ENCODE results near the gene GNAZ.

The GNAZ gene

GRCh38 chr22:23033116-23033905 is 37.0 kb upstream of the GNAZ start:
- Histone ChIP-seq H3K9ac (ENCODE audit: low read length) (no peak overlapping the region), H3K9me3 (ENCODE audit: control insufficient read depth, low read length) (no peaks in the 10 kb centered on the region), H3K27me3 (replicated peaks; ENCODE audit: control insufficient read depth, insufficient read depth, low read length) (peaks cover 13% of the 10 kb centered on the region), H3K36me3 (ENCODE audit: control insufficient read depth, insufficient read depth, low read length, severe bottlenecking) (no peaks in the 10 kb centered on the region), H3K4me1 (ENCODE audit: control insufficient read depth, insufficient read depth, low read length) (no peaks in the 10 kb centered on the region), H3K4me3 (ENCODE audit: low read length) (no peak overlapping the region)
- no peak for DNase-seq (ENCODE audit: low read depth)

GRCh38 chr22:23034621-23035556 is 35.4 kb upstream of the GNAZ start:
- H3K9ac ChIP-seq (ENCODE audit: low read length) = no peak overlapping the region
- no peak for DNase-seq (ENCODE audit: low read depth)
- H3K9me3 ChIP-seq (ENCODE audit: control insufficient read depth, low read length) = no peaks in the 10 kb centered on the region
- H3K27me3 ChIP-seq (replicated peaks; ENCODE audit: control insufficient read depth, insufficient read depth, low read length) = peaks cover 17% of the 10 kb centered on the region
- no peaks in the 10 kb centered on the region for H3K4me1 ChIP-seq (ENCODE audit: control insufficient read depth, insufficient read depth, low read length)
- H3K4me3 ChIP-seq (ENCODE audit: low read length) = no peak overlapping the region
- no peaks in the 10 kb centered on the region for H3K36me3 ChIP-seq (ENCODE audit: control insufficient read depth, insufficient read depth, low read length, severe bottlenecking)

- DNase-seq (ENCODE audit: low read depth) = no peak
- no peaks in the 10 kb centered on the region for H3K4me1 ChIP-seq (ENCODE audit: control insufficient read depth, insufficient read depth, low read length)
- no peaks in the 10 kb centered on the region for H3K9me3 ChIP-seq (ENCODE audit: control insufficient read depth, low read length)
- H3K4me3 ChIP-seq (ENCODE audit: low read length) = no peak overlapping the region
- H3K36me3 ChIP-seq (ENCODE audit: control insufficient read depth, insufficient read depth, low read length, severe bottlenecking) = no peaks in the 10 kb centered on the region
- peaks cover 17% of the 10 kb centered on the region for H3K27me3 ChIP-seq (replicated peaks; ENCODE audit: control insufficient read depth, insufficient read depth, low read length)
- H3K9ac ChIP-seq (ENCODE audit: low read length) = no peak overlapping the region
Observed at GRCh38 chr22:23035557-23036277, 34.6 kb upstream of the GNAZ start.

- no peak overlapping the region for H3K9ac ChIP-seq (ENCODE audit: low read length)
- peak; percentile 23 for DNase-seq (ENCODE audit: low read depth)
- no peaks in the 10 kb centered on the region for H3K4me1 ChIP-seq (ENCODE audit: control insufficient read depth, insufficient read depth, low read length)
- H3K36me3 ChIP-seq (ENCODE audit: control insufficient read depth, insufficient read depth, low read length, severe bottlenecking) = no peaks in the 10 kb centered on the region
- no peaks in the 10 kb centered on the region for H3K9me3 ChIP-seq (ENCODE audit: control insufficient read depth, low read length)
- H3K27me3 ChIP-seq (replicated peaks; ENCODE audit: control insufficient read depth, insufficient read depth, low read length) = peaks cover 17% of the 10 kb centered on the region
- H3K4me3 ChIP-seq (ENCODE audit: low read length) = no peak overlapping the region
Observed at GRCh38 chr22:23036684-23037428, 33.5 kb upstream of the GNAZ start.

- Histone ChIP-seq H3K4me1 (ENCODE audit: control insufficient read depth, insufficient read depth, low read length) (no peaks in the 10 kb centered on the region), H3K9ac (ENCODE audit: low read length) (no peak overlapping the region), H3K36me3 (ENCODE audit: control insufficient read depth, insufficient read depth, low read length, severe bottlenecking) (no peaks in the 10 kb centered on the region), H3K4me3 (ENCODE audit: low read length) (no peak overlapping the region), H3K9me3 (ENCODE audit: control insufficient read depth, low read length) (no peaks in the 10 kb centered on the region), H3K27me3 (replicated peaks; ENCODE audit: control insufficient read depth, insufficient read depth, low read length) (peaks cover 18% of the 10 kb centered on the region)
- no peak for DNase-seq (ENCODE audit: low read depth)
Observed at GRCh38 chr22:23037429-23038333, 32.6 kb upstream of the GNAZ start.

- H3K9me3 ChIP-seq (ENCODE audit: control insufficient read depth, low read length) = no peaks in the 10 kb centered on the region
- no peaks in the 10 kb centered on the region for H3K36me3 ChIP-seq (ENCODE audit: control insufficient read depth, insufficient read depth, low read length, severe bottlenecking)
- no peak overlapping the region for H3K4me3 ChIP-seq (ENCODE audit: low read length)
- DNase-seq (ENCODE audit: low read depth) = no peak
- H3K4me1 ChIP-seq (ENCODE audit: control insufficient read depth, insufficient read depth, low read length) = no peaks in the 10 kb centered on the region
- H3K27me3 ChIP-seq (replicated peaks; ENCODE audit: control insufficient read depth, insufficient read depth, low read length) = peaks cover 20% of the 10 kb centered on the region
- H3K9ac ChIP-seq (ENCODE audit: low read length) = no peak overlapping the region
Observed at GRCh38 chr22:23038334-23038642, 32.0 kb upstream of the GNAZ start.

- H3K9me3 ChIP-seq (ENCODE audit: control insufficient read depth, low read length) = no peaks in the 10 kb centered on the region
- H3K36me3 ChIP-seq (ENCODE audit: control insufficient read depth, insufficient read depth, low read length, severe bottlenecking) = no peaks in the 10 kb centered on the region
- no peaks in the 10 kb centered on the region for H3K4me1 ChIP-seq (ENCODE audit: control insufficient read depth, insufficient read depth, low read length)
- H3K4me3 ChIP-seq (ENCODE audit: low read length) = no peak overlapping the region
- no peak for DNase-seq (ENCODE audit: low read depth)
- H3K27me3 ChIP-seq (replicated peaks; ENCODE audit: control insufficient read depth, insufficient read depth, low read length) = peaks cover 20% of the 10 kb centered on the region
- no peak overlapping the region for H3K9ac ChIP-seq (ENCODE audit: low read length)
Observed at GRCh38 chr22:23038902-23039301, 31.4 kb upstream of the GNAZ start.

GRCh38 chr22:23042179-23042578 is 28.1 kb upstream of the GNAZ start:
- Histone ChIP-seq H3K4me3 (ENCODE audit: low read length) (no peak overlapping the region), H3K9ac (ENCODE audit: low read length) (no peak overlapping the region), H3K36me3 (ENCODE audit: control insufficient read depth, insufficient read depth, low read length, severe bottlenecking) (no peaks in the 10 kb centered on the region), H3K4me1 (ENCODE audit: control insufficient read depth, insufficient read depth, low read length) (no peaks in the 10 kb centered on the region), H3K9me3 (ENCODE audit: control insufficient read depth, low read length) (peaks cover 8% of the 10 kb centered on the region), H3K27me3 (replicated peaks; ENCODE audit: control insufficient read depth, insufficient read depth, low read length) (peaks cover 37% of the 10 kb centered on the region)
- DNase-seq (ENCODE audit: low read depth) = no peak

GRCh38 chr22:23044570-23044969 is 25.7 kb upstream of the GNAZ start:
- Histone ChIP-seq H3K4me3 (ENCODE audit: low read length) (no peak overlapping the region), H3K4me1 (ENCODE audit: control insufficient read depth, insufficient read depth, low read length) (no peaks in the 10 kb centered on the region), H3K36me3 (ENCODE audit: control insufficient read depth, insufficient read depth, low read length, severe bottlenecking) (no peaks in the 10 kb centered on the region), H3K27me3 (replicated peaks; ENCODE audit: control insufficient read depth, insufficient read depth, low read length) (peaks cover 28% of the 10 kb centered on the region), H3K9ac (ENCODE audit: low read length) (no peak overlapping the region), H3K9me3 (ENCODE audit: control insufficient read depth, low read length) (peaks cover 13% of the 10 kb centered on the region)
- no peak for DNase-seq (ENCODE audit: low read depth)

- H3K36me3 ChIP-seq (ENCODE audit: control insufficient read depth, insufficient read depth, low read length, severe bottlenecking) = no peaks in the 10 kb centered on the region
- no peak overlapping the region for H3K9ac ChIP-seq (ENCODE audit: low read length)
- no peak overlapping the region for H3K4me3 ChIP-seq (ENCODE audit: low read length)
- no peaks in the 10 kb centered on the region for H3K4me1 ChIP-seq (ENCODE audit: control insufficient read depth, insufficient read depth, low read length)
- H3K9me3 ChIP-seq (ENCODE audit: control insufficient read depth, low read length) = peaks cover 15% of the 10 kb centered on the region
- DNase-seq (ENCODE audit: low read depth) = no peak
- H3K27me3 ChIP-seq (replicated peaks; ENCODE audit: control insufficient read depth, insufficient read depth, low read length) = peaks cover 24% of the 10 kb centered on the region
Observed at GRCh38 chr22:23045461-23045860, 24.9 kb upstream of the GNAZ start.

Data from adipocyte (in vitro differentiated cells).